Upper lobe of right lung (tissue), 1 donor: ENCODE measurements around the gene CDK10. TPM values are rescaled to one million over a fixed set of nuclear protein-coding genes. Genes with fewer than 3 reads are reported as not detected.
"Not testable (repeated sequence)": the region's sequence is repeated elsewhere in the genome, so short reads cannot be mapped to it uniquely, and the experiment has no call there.

Experiments used
- ATAC-seq: fragments of 200-7000 bp; cut with Tn5 transposase; one replicate; pipeline ENCODE4 v1.9.1; 2020; ENCODE audit warnings: mild to moderate bottlenecking, moderate library complexity
- DNase-seq: peaks from one replicate; pipeline ENCODE4 v3.0.0-alpha.2; 2020
- H3K27ac ChIP-seq: fragments of 200-600 bp; one replicate; pipeline ENCODE4 v1.8.0; 2022
- H3K27me3 ChIP-seq: fragments of 200-600 bp; one replicate; pipeline ENCODE4 v1.8.0; 2022; ENCODE audit warnings: mild to moderate bottlenecking
- H3K36me3 ChIP-seq: fragments of 200-600 bp; one replicate; pipeline ENCODE4 v1.8.0; 2022
- H3K4me1 ChIP-seq: fragments of 200-600 bp; one replicate; pipeline ENCODE4 v1.8.0; 2022
- H3K4me3 ChIP-seq: fragments of 200-600 bp; one replicate; pipeline ENCODE4 v1.8.0; 2022; ENCODE audit warnings: mild to moderate bottlenecking
- H3K9me3 ChIP-seq: fragments of 200-600 bp; one replicate; pipeline ENCODE4 v1.8.0; 2022
- CTCF ChIP-seq: fragments of 200-600 bp; IDR thresholded peaks from one replicate; pipeline ENCODE4 v1.8.0; 2022; ENCODE audit warnings: antibody characterized with exemption
- intact Hi-C: fragments of 100-400 bp; cut with DNase I; formaldehyde crosslinking; loops from one replicate; pipeline ENCODE4 v1.11.0; 2022
- total RNA-seq: library from RNA; stranded (reverse); fragmentation: NEBNext Ultra II Directional; extraction: Animal tissue kit (Norgen Biotek cat#: 25700); gene quantifications from one replicate; pipeline ENCODE4 v1.2.1, GENCODE V29; 2021
- donor health status: DM: no; HTN: yes; CAD: no; lungs with severe emphysema.

The CDK10 gene
- total RNA-seq, 1 donor from 2014 or later: 81.5 TPM

- H3K4me3 ChIP-seq: no peak overlapping the region
- peaks cover 16% of the 10 kb centered on the region for H3K36me3 ChIP-seq
- peaks cover 7% of the 10 kb centered on the region for H3K4me1 ChIP-seq
- ATAC-seq: no peak
- H3K27ac ChIP-seq: no peak overlapping the region
- intact Hi-C loops: no loop called here
- no peak for TF ChIP-seq CTCF
- no peaks in the 10 kb centered on the region for H3K27me3 ChIP-seq
- H3K9me3 ChIP-seq: no peaks in the 10 kb centered on the region
- no peak for DNase-seq
Measured at GRCh38 chr16:89695086-89695874, 8.8 kb downstream of the CDK10 start.

- intact Hi-C loops: no loop called here
- peaks cover 16% of the 10 kb centered on the region for H3K36me3 ChIP-seq
- no peak overlapping the region for H3K4me3 ChIP-seq
- no peaks in the 10 kb centered on the region for H3K27me3 ChIP-seq
- no peaks in the 10 kb centered on the region for H3K9me3 ChIP-seq
- no peak overlapping the region for H3K27ac ChIP-seq
- TF ChIP-seq CTCF: no peak
- ATAC-seq: no peak
- no peak for DNase-seq
- peaks cover 14% of the 10 kb centered on the region for H3K4me1 ChIP-seq
Measured at GRCh38 chr16:89695875-89696669, 9.6 kb downstream of the CDK10 start.

GRCh38 chr16:89696670-89697128 lies 10.2 kb downstream of the CDK10 start:
- ATAC-seq: no peak
- Histone ChIP-seq H3K27ac (no peak overlapping the region), H3K4me3 (no peak overlapping the region), H3K9me3 (no peaks in the 10 kb centered on the region), H3K27me3 (no peaks in the 10 kb centered on the region), H3K4me1 (peaks cover 14% of the 10 kb centered on the region), H3K36me3 (peaks cover 10% of the 10 kb centered on the region)
- no peak for DNase-seq
- intact Hi-C loops: no loop called here
- no peak for TF ChIP-seq CTCF

- H3K9me3 ChIP-seq: no peaks in the 10 kb centered on the region
- peaks cover 5% of the 10 kb centered on the region for H3K36me3 ChIP-seq
- H3K27ac ChIP-seq: no peak overlapping the region
- intact Hi-C loops: no loop called here
- DNase-seq: no peak
- no peak overlapping the region for H3K4me3 ChIP-seq
- no peaks in the 10 kb centered on the region for H3K27me3 ChIP-seq
- peaks cover 14% of the 10 kb centered on the region for H3K4me1 ChIP-seq
- no peak for TF ChIP-seq CTCF
- no peak for ATAC-seq
Measured at GRCh38 chr16:89697161-89697615, 10.7 kb downstream of the CDK10 start.

- H3K4me3 ChIP-seq: no peak overlapping the region
- no peak for ATAC-seq
- intact Hi-C loops: no loop called here
- no peaks in the 10 kb centered on the region for H3K9me3 ChIP-seq
- H3K36me3 ChIP-seq: no peaks in the 10 kb centered on the region
- no peak overlapping the region for H3K27ac ChIP-seq
- peaks cover 14% of the 10 kb centered on the region for H3K4me1 ChIP-seq
- no peaks in the 10 kb centered on the region for H3K27me3 ChIP-seq
- no peak for DNase-seq
- no peak for TF ChIP-seq CTCF
Measured at GRCh38 chr16:89697616-89698331, 11.3 kb downstream of the CDK10 start.

- H3K27me3 ChIP-seq, ATAC-seq, H3K4me3 ChIP-seq, intact Hi-C loops, H3K27ac ChIP-seq, H3K9me3 ChIP-seq, DNase-seq, H3K36me3 ChIP-seq: not testable (repeated sequence)
- H3K4me1 ChIP-seq: peaks cover 14% of the 10 kb centered on the region
Measured at GRCh38 chr16:89698717-89699116, 12.2 kb downstream of the CDK10 start.

- Histone ChIP-seq H3K4me1 (peaks cover 14% of the 10 kb centered on the region), H3K27ac (peak overlapping the region; percentile 43), H3K4me3 (peak overlapping the region; percentile 70)
- H3K36me3 ChIP-seq, DNase-seq, H3K9me3 ChIP-seq, H3K27me3 ChIP-seq, intact Hi-C loops, ATAC-seq: not testable (repeated sequence)
Measured at GRCh38 chr16:89699629-89700099, 13.2 kb downstream of the CDK10 start.
